Left lung (tissue), 10 donors: ENCODE results near the gene LRP11. TPM values are rescaled to one million over a fixed set of nuclear protein-coding genes. Genes with fewer than 3 reads are reported as not detected.
"Not testable (repeated sequence)": the region's sequence is repeated elsewhere in the genome, so short reads cannot be mapped to it uniquely, and the experiment has no call there.

Source experiments
- ATAC-seq: fragments of 200-7000 bp; cut with Tn5 transposase; one replicate; pipeline ENCODE4 v1.9.1; 2020; ENCODE audit warnings: moderate library complexity
- DNase-seq, 4 donors: peaks; one replicate each; pipeline ENCODE4 v3.0.0-alpha.2; 2013 to 2020
- H3K27ac ChIP-seq, 2 donors: fragments of 200-600 bp; sonication (generic) in 1 of 2; one replicate each; pipeline versions ENCODE4 v1.5.0 to v1.8.0; 2020 to 2021
- H3K27me3 ChIP-seq, 2 donors: fragments of 200-600 bp; sonication (generic) in 1 of 2; one replicate each; pipeline versions ENCODE4 v1.5.0 to v1.8.0; 2020 to 2021
- H3K36me3 ChIP-seq, 2 donors: fragments of 200-600 bp; sonication (generic) in 1 of 2; one replicate each; pipeline versions ENCODE4 v1.5.0 to v1.8.0; 2020 to 2021
- H3K4me1 ChIP-seq, 2 donors: fragments of 200-600 bp; one replicate each; pipeline ENCODE4 v1.8.0; 2021
- H3K4me3 ChIP-seq, 2 donors: fragments of 200-600 bp; sonication (generic) in 1 of 2; one replicate each; pipeline versions ENCODE4 v1.5.0 to v1.8.0; 2020 to 2021; ENCODE audit warnings: mild to moderate bottlenecking in 1 of 2
- H3K9me3 ChIP-seq, 2 donors: fragments of 200-600 bp; sonication (generic) in 1 of 2; one replicate each; pipeline versions ENCODE4 v1.5.0 to v1.8.0; 2020 to 2021
- CTCF ChIP-seq, 2 donors: fragments of 200-600 bp; sonication (generic) in 1 of 2; IDR thresholded peaks; one replicate each; pipeline versions ENCODE4 v1.5.0 to v1.8.0; 2021; ENCODE audit warnings: antibody characterized with exemption in 2 of 2
- intact Hi-C, 2 donors: fragments of 100-400 bp; cut with DNase I; formaldehyde crosslinking; loops; one replicate each; pipeline versions ENCODE4 v1.11.2 to v1.14.2; 2022
- polyA plus RNA-seq, 6 donors: library from polyadenylated mRNA; unstranded; fragments of 120-200 nt; gene quantifications; one replicate each; pipeline ENCODE4 v1.2.1, GENCODE V29; 2013; ENCODE audit not compliant: insufficient read length in 6 of 6
- total RNA-seq, 2 donors: library from RNA; stranded (reverse); fragmentation: NEBNext Ultra II Directional; extraction: Animal tissue kit (Norgen Biotek cat#: 25700); gene quantifications; one replicate each; pipeline ENCODE4 v1.2.1, GENCODE V29; 2021
- donor health status: DM: no; HTN: yes; CAD: no.
- donor health status: DM: no; HTN: no; CAD: no.

LRP11 gene
- total and polyA plus RNA-seq, 8 donors: 30.1 to 42.6 (median 36.4) TPM

GRCh38 chr6:149851461-149852110 is 12.6 kb downstream of the LRP11 start:
- ATAC-seq: no peak
- Histone ChIP-seq H3K27ac (no peak overlapping the region), H3K36me3 (no peaks in the 10 kb centered on the region)

GRCh38 chr6:149848343-149848742 is 15.8 kb downstream of the LRP11 start:
- H3K4me3 ChIP-seq, intact Hi-C loops, H3K27ac ChIP-seq, H3K27me3 ChIP-seq, H3K36me3 ChIP-seq, DNase-seq, H3K9me3 ChIP-seq, ATAC-seq: not testable (repeated sequence)
- H3K4me1 ChIP-seq: peaks cover 14 to 24% of the 10 kb centered on the region in 2 donors

More at GRCh38 chr6:149851461-149852110, 12.6 kb downstream of the LRP11 start:
- no peaks in the 10 kb centered on the region for H3K27me3 ChIP-seq
- no peak for TF ChIP-seq CTCF (IDR thresholded peaks at IDR 0.05)
- DNase-seq: no peak
- intact Hi-C loops: no loop called here
- no peak overlapping the region for H3K4me3 ChIP-seq
- H3K4me1 ChIP-seq: peaks cover 28 to 44% of the 10 kb centered on the region in 2 donors
- no peaks in the 10 kb centered on the region for H3K9me3 ChIP-seq

- H3K9me3 ChIP-seq: no peaks in the 10 kb centered on the region
- DNase-seq (no peak), ATAC-seq (no peak)
- H3K4me1 ChIP-seq: peaks cover 14 to 21% of the 10 kb centered on the region in 2 donors
- no peaks in the 10 kb centered on the region for H3K36me3 ChIP-seq
- no peaks in the 10 kb centered on the region for H3K27me3 ChIP-seq
- no peak for TF ChIP-seq CTCF (IDR thresholded peaks at IDR 0.05)
- no peak overlapping the region for H3K4me3 ChIP-seq
- intact Hi-C loops: no loop called here
- H3K27ac ChIP-seq: no peak overlapping the region
Observed at GRCh38 chr6:149847939-149848267, 16.3 kb downstream of the LRP11 start.

GRCh38 chr6:149846321-149846720 is 17.8 kb downstream of the LRP11 start:
- no peaks in the 10 kb centered on the region for H3K9me3 ChIP-seq
- H3K27ac ChIP-seq: no peak overlapping the region
- no peak overlapping the region for H3K4me3 ChIP-seq
- ATAC-seq (peak; percentile 78), DNase-seq (peak in 2 of 4 donors; percentile 67 to 85)
- peaks cover 3 to 6% of the 10 kb centered on the region in 2 donors for H3K4me1 ChIP-seq
- no peak for TF ChIP-seq CTCF (IDR thresholded peaks at IDR 0.05)
- no peaks in the 10 kb centered on the region for H3K36me3 ChIP-seq
- intact Hi-C loops: no loop called here
- no peaks in the 10 kb centered on the region for H3K27me3 ChIP-seq

GRCh38 chr6:149845549-149845948 is 18.6 kb downstream of the LRP11 start:
- intact Hi-C loops: no loop called here
- no peak for DNase-seq

More at GRCh38 chr6:149845549-149845948, 18.6 kb downstream of the LRP11 start:
- no peak for ATAC-seq
- Histone ChIP-seq H3K36me3 (no peaks in the 10 kb centered on the region), H3K4me3 (no peak overlapping the region), H3K4me1 (peaks cover 3 to 6% of the 10 kb centered on the region in 2 donors), H3K9me3 (no peaks in the 10 kb centered on the region), H3K27ac (no peak overlapping the region), H3K27me3 (no peaks in the 10 kb centered on the region)
- TF ChIP-seq CTCF (IDR thresholded peaks at IDR 0.05): no peak
